OCI-LY7 (cell line): ENCODE results near the gene C5orf47. TPM values are rescaled to one million over a fixed set of nuclear protein-coding genes. Genes with fewer than 3 reads are reported as not detected.

ENCODE experiments used
- BruUV-seq: library from RNA; stranded (reverse); fragments of 400-500 nt; replicated peaks from 2 replicates; lab custom pipeline; 2021; lab: Mats Ljungman, UMichigan
- CTCF ChIA-PET: fragments of 300-600 bp; sonication (Branson Sonifier 250); formaldehyde crosslinking; loops from one replicate; lab custom pipeline; 2022; ENCODE audit warnings: antibody characterized with exemption; ENCODE audit not compliant: unreplicated experiment; lab: Charles Lee
- POLR2A ChIA-PET: fragments of 300-600 bp; sonication (Branson Sonifier 250); formaldehyde crosslinking; loops from one replicate; lab custom pipeline; 2022; ENCODE audit warnings: antibody characterized with exemption; lab: Charles Lee
- DNase-seq: peaks from one replicate; pipeline ENCODE4 v3.0.0-alpha.2; 2015; ENCODE audit warnings: low spot score
- H2AFZ ChIP-seq: fragments of 200-600 bp; sonication (generic), shearing (Covaris generic); 2 replicates; pipeline ENCODE4 v1.6.1; 2014; ENCODE audit warnings: mild to moderate bottlenecking, antibody characterized with exemption, low read length, moderate library complexity
- H3K27ac ChIP-seq: fragments of 200-600 bp; sonication (generic); 2 replicates; pipeline ENCODE4 v1.5.1; 2014; ENCODE audit warnings: mixed run types, low read depth, mild to moderate bottlenecking, moderate library complexity, low read length, inconsistent platforms; ENCODE audit not compliant: poor library complexity, severe bottlenecking
- H3K36me3 ChIP-seq: fragments of 200-600 bp; sonication (generic); 2 replicates; pipeline ENCODE4 v1.6.1; 2014; ENCODE audit warnings: mild to moderate bottlenecking, antibody characterized with exemption, low read length, moderate library complexity, mixed read lengths; ENCODE audit not compliant: insufficient read depth
- H3K4me1 ChIP-seq: fragments of 200-600 bp; sonication (generic); 2 replicates; pipeline ENCODE4 v1.5.1; 2014; ENCODE audit warnings: mild to moderate bottlenecking, low read length; ENCODE audit not compliant: insufficient read depth, poor library complexity, severe bottlenecking
- H3K4me2 ChIP-seq: fragments of 200-600 bp; sonication (generic); 2 replicates; pipeline ENCODE4 v1.6.1; 2014; ENCODE audit warnings: mild to moderate bottlenecking, low read length
- H3K4me3 ChIP-seq: fragments of 200-600 bp; sonication (generic); 2 replicates; pipeline ENCODE4 v1.5.1; 2014; ENCODE audit warnings: mild to moderate bottlenecking, low read depth, low read length; ENCODE audit not compliant: poor library complexity, severe bottlenecking
- H3K79me2 ChIP-seq: fragments of 200-600 bp; sonication (generic); 2 replicates; pipeline ENCODE4 v1.6.1; 2016; ENCODE audit warnings: low read depth, mild to moderate bottlenecking, low read length, moderate library complexity, mixed read lengths; ENCODE audit not compliant: insufficient read depth
- H3K9me2 ChIP-seq: fragments of 200-600 bp; sonication (generic); 2 replicates; pipeline ENCODE4 v1.6.1; 2016; ENCODE audit warnings: mild to moderate bottlenecking, low read length, mixed read lengths; ENCODE audit not compliant: insufficient read depth
- H3K9me3 ChIP-seq: fragments of 200-600 bp; sonication (generic); 2 replicates; pipeline ENCODE4 v1.6.1; 2014; ENCODE audit warnings: mild to moderate bottlenecking, mixed run types, low read length, mixed read lengths
- H4K20me1 ChIP-seq: fragments of 200-600 bp; sonication (generic); 2 replicates; pipeline ENCODE4 v1.6.1; 2014; ENCODE audit warnings: mild to moderate bottlenecking, antibody characterized with exemption, low read length, moderate library complexity, mixed read lengths; ENCODE audit not compliant: insufficient read depth
- CTCF ChIP-seq: fragments of 200-600 bp; sonication (generic); conservative IDR thresholded peaks from 2 replicates; pipeline ENCODE4 v1.5.1; 2014; ENCODE audit warnings: mild to moderate bottlenecking, antibody characterized with exemption, low read length, moderate library complexity, mixed read lengths
- EZH2phosphoT487 ChIP-seq: fragments of 200-600 bp; sonication (generic); IDR thresholded peaks from 2 replicates; pipeline ENCODE4 v1.6.1; 2018; ENCODE audit warnings: low read depth, borderline replicate concordance, mild to moderate bottlenecking, mixed run types, antibody characterized with exemption, low read length, moderate library complexity, mixed read lengths
- intact Hi-C: fragments of 100-400 bp; cut with micrococcal nuclease; formaldehyde crosslinking; loops from one replicate; pipeline ENCODE4 v1.10.0; 2022; ENCODE audit not compliant: unreplicated experiment
- total RNA-seq, 2 experiments: library from RNA; depleted of rRNA in 1 of 2; stranded (reverse); fragments of >200 nt in 1 of 2; shearing (Covaris generic) in 1 of 2; gene quantifications; 2 replicates each; pipeline ENCODE4 v1.2.3, GENCODE V29; 2014 to 2022

C5orf47 gene
- total RNA-seq, 2 experiments from 2014 or later: not detected

- no peaks in the 10 kb centered on the region for H4K20me1 ChIP-seq
- no peak overlapping the region for H2AFZ ChIP-seq
- no peaks in the 10 kb centered on the region for H3K4me1 ChIP-seq
- H3K36me3 ChIP-seq: no peaks in the 10 kb centered on the region
- H3K4me3 ChIP-seq: no peak overlapping the region
- intact Hi-C loops: no loop called here
- H3K27ac ChIP-seq: no peak overlapping the region
- H3K9me2 ChIP-seq: no peaks in the 10 kb centered on the region
- BruUV-seq: no TSS peak
- DNase-seq: no peak
- H3K4me2 ChIP-seq: no peak overlapping the region
- ChIA-PET POLR2A (no interaction called here), CTCF (no interaction called here)
- no peak for TF ChIP-seq CTCF
- no peak for TF ChIP-seq EZH2phosphoT487
- H3K79me2 ChIP-seq: no peaks in the 10 kb centered on the region
- H3K9me3 ChIP-seq: no peaks in the 10 kb centered on the region
These were observed 58.6 kb downstream of the C5orf47 start for GRCh38 chr5:174047472-174048099.

GRCh38 chr5:174052636-174053035, 63.7 kb downstream of the C5orf47 start:
- Histone ChIP-seq H3K4me1 (no peaks in the 10 kb centered on the region), H4K20me1 (no peaks in the 10 kb centered on the region), H3K36me3 (no peaks in the 10 kb centered on the region), H2AFZ (no peak overlapping the region), H3K79me2 (no peaks in the 10 kb centered on the region), H3K9me3 (no peaks in the 10 kb centered on the region), H3K4me3 (no peak overlapping the region), H3K27ac (no peak overlapping the region), H3K4me2 (no peak overlapping the region), H3K9me2 (no peaks in the 10 kb centered on the region)
- ChIA-PET CTCF (no interaction called here), POLR2A (no interaction called here)
- intact Hi-C loops: no loop called here
- BruUV-seq: no TSS peak
- TF ChIP-seq CTCF: no peak
- TF ChIP-seq EZH2phosphoT487: no peak
- no peak for DNase-seq

GRCh38 chr5:174053905-174054304, 64.9 kb downstream of the C5orf47 start:
- H2AFZ ChIP-seq: no peak overlapping the region
- no peaks in the 10 kb centered on the region for H3K36me3 ChIP-seq
- POLR2A ChIA-PET: interaction anchor here (0.7 kb wide), 1 partner anchor 946 kb away, joined by 3 read pairs; no protein-coding TSS in a partner anchor
- no TSS peak for BruUV-seq
- H3K9me3 ChIP-seq: no peaks in the 10 kb centered on the region
- H3K79me2 ChIP-seq: no peaks in the 10 kb centered on the region
- no peak overlapping the region for H3K27ac ChIP-seq
- no peaks in the 10 kb centered on the region for H3K4me1 ChIP-seq
- H4K20me1 ChIP-seq: no peaks in the 10 kb centered on the region
- CTCF ChIA-PET: interaction anchor here (0.6 kb wide), 1 partner anchor 182 kb away, joined by 3 read pairs; no protein-coding TSS in a partner anchor
- intact Hi-C loops: no loop called here
- no peak overlapping the region for H3K4me3 ChIP-seq
- H3K9me2 ChIP-seq: no peaks in the 10 kb centered on the region
- no peak for DNase-seq
- no peak overlapping the region for H3K4me2 ChIP-seq
- TF ChIP-seq CTCF: no peak
